NT2/D1 (cell line): Measurements from ENCODE around the gene ADSS1.

Experiments used
- YY1 ChIP-seq: IDR thresholded peaks from 2 replicates; pipeline ENCODE4 v1.6.1; 2011; ENCODE audit not compliant: insufficient read length, insufficient read depth
- ZNF274 ChIP-seq: IDR thresholded peaks from 2 replicates; pipeline ENCODE4 v1.6.1; 2011; ENCODE audit warnings: mild to moderate bottlenecking, low read depth, low read length

GRCh38 chr14:104788161-104788818, 64.3 kb downstream of the ADSS1 start:
- TF ChIP-seq ZNF274, result no peak
- no peak for TF ChIP-seq YY1
